GM12872 (cell line): ENCODE data around the gene SUPV3L1.

Experiments
- CTCF ChIP-seq: IDR thresholded peaks from 3 replicates; pipeline ENCODE4 v1.5.1; 2011; ENCODE audit warnings: low read depth, mild to moderate bottlenecking, low read length, moderate library complexity; ENCODE audit not compliant: insufficient read depth

Gene SUPV3L1

GRCh38 chr10:69232736-69233480, 52.9 kb downstream of the SUPV3L1 start:
- TF ChIP-seq CTCF: no peak

- no peak for TF ChIP-seq CTCF
Measured at GRCh38 chr10:69234447-69234846, 54.4 kb downstream of the SUPV3L1 start.

- TF ChIP-seq CTCF: peak; percentile 99
Measured at GRCh38 chr10:69237528-69238159, 57.6 kb downstream of the SUPV3L1 start.

DNA sequence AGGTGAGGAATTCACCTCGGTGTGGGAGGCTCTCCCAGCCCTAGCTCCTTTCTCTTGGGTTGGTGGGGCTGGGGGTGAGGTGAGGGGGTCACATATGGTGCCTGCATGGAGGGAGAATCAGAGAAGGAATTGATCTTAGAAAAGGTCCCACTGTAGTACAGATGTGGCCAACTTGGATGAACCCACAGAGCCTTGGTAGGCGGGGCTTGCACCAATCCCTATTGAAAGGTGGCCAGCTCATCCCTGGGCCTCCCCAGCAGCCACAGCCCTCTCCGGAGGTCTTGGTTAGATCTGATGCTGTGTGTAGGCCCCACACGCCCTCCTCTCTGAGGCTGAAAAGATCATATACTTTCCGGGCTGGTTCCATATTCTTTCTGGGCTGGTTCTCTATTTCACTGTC, 59.1 kb downstream of the SUPV3L1 start:
- TF ChIP-seq CTCF: no peak

GRCh38 chr10:69239816-69240434, 59.9 kb downstream of the SUPV3L1 start:
- TF ChIP-seq CTCF: no peak

- TF ChIP-seq CTCF: no peak
Measured at GRCh38 chr10:69240455-69240854, 60.4 kb downstream of the SUPV3L1 start.

DNA sequence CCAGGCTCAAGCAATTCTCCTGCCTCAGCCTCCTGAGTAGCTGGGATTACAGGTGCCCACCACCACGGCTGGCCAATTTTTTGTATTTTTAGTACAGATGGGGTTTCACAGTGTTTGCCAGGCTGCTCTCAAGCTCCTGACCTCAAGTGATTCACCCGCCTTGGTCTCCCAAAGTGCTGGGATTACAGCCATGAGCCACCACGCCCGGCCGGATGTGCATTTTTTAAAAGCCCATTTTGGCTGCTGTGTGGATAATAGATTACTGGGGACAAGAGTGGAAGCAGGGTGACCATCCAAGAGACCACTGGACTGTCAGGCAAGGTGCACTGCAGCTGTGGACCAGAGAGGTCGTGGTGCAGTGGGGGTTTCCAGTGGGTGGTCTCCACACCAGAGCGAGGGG, 61.5 kb downstream of the SUPV3L1 start:
- TF ChIP-seq CTCF: no peak
